Measurements from ENCODE around the gene ORAI2. TPM values are rescaled to one million over a fixed set of nuclear protein-coding genes. Genes with fewer than 3 reads are reported as not detected.

The ORAI2 gene
- total and polyA plus RNA-seq, 4 donors, result 7.6 to 48.9 (median 27.4) TPM

DNA sequence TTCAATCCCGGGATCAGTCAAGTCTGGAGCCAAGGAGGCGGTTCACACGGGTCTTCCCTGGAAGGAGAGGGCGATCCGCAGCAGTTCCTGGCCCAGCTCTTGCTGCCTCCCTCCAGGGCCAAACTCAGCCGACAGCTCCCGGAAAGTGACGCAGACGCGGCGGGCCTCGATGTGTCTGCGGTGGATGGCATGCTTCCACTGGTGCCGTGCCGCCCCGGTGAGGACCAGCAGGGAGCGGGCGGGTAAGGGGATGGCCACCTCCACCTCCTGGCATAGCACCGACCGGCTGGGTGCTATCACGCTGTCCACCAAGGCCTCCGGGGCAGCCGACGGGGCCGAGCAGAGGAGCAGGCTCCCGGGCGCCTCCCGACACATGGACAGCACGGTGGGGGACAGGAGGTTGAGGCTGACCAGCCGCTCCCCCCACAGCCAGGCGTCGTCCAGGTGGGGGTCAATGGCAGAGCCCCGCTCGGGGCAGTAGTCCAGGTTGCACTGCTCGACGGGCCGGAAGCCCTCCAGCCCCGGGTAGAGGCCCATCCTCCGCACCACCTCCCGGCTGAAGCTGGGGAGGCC, 24.1 kb downstream of the ORAI2 start:
- Histone ChIP-seq H3K4me1 (ENCODE audit: control insufficient read depth in 5 of 5, insufficient read depth in 5 of 5, low read length in 5 of 5) (no peaks in the 10 kb centered on the region), H3K9me3 (ENCODE audit: control insufficient read depth in 4 of 4, insufficient read depth in 3 of 4, low read length in 3 of 4) (no peaks in the 10 kb centered on the region), H3K27ac (ENCODE audit: low read depth in 1 of 2, low read length in 1 of 2) (no peak overlapping the region), H3K36me3 (ENCODE audit: control insufficient read depth in 4 of 4, insufficient read depth in 4 of 4, low read length in 4 of 4) (peaks cover 0 to 34% (median 13%) of the 10 kb centered on the region in 4 donors), H3K4me3 (no peak overlapping the region), H3K9ac (ENCODE audit: insufficient read depth in 1 of 2, low read length in 2 of 2) (no peak overlapping the region), H3K27me3 (ENCODE audit: control insufficient read depth in 3 of 3, insufficient read depth in 3 of 3, low read length in 2 of 3) (no peaks in the 10 kb centered on the region)
- no peak for ATAC-seq (ENCODE audit: insufficient read depth, low FRiP score)
- no peak for DNase-seq
- TF ChIP-seq, protein P1, sequence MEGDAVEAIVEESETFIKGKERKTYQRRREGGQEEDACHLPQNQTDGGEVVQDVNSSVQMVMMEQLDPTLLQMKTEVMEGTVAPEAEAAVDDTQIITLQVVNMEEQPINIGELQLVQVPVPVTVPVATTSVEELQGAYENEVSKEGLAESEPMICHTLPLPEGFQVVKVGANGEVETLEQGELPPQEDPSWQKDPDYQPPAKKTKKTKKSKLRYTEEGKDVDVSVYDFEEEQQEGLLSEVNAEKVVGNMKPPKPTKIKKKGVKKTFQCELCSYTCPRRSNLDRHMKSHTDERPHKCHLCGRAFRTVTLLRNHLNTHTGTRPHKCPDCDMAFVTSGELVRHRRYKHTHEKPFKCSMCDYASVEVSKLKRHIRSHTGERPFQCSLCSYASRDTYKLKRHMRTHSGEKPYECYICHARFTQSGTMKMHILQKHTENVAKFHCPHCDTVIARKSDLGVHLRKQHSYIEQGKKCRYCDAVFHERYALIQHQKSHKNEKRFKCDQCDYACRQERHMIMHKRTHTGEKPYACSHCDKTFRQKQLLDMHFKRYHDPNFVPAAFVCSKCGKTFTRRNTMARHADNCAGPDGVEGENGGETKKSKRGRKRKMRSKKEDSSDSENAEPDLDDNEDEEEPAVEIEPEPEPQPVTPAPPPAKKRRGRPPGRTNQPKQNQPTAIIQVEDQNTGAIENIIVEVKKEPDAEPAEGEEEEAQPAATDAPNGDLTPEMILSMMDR (IDR thresholded peaks at IDR 0.05; ENCODE audit: control extremely low read depth, extremely low read depth), result no peak
- 95 to 97% methylated on average over 40 of the region's 40 CpGs for WGBS, 2 donors

DNA sequence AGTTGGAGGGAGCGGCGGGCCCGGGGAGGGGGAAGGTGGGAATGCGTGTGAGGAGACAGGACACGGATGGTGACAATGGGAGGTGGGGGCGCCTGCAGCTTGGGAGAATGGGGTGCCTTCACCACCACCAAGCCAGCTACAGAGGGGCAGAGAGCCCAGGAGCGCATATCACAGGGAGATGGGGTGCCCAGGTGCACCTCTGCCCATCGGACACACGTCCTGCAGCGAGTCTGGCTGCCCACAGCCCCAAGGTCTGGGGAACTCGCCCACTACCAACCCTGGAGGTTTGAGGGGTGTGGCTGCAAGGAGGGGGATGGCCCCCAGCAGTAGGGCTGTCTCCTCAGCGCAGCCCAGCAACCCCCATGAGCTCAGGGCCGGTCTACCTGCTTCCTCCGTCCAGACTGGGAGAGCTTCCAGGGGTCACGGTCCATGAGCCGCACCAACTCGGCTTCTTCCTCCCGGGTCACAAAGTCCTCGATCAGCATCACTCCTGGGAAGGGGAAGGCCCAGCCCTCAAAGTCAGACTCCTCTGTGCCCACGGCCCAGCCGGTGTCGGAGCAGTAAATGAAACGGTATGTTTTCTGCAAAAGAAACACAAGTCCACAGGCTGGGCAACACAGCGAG, 26.0 kb downstream of the ORAI2 start:
- Histone ChIP-seq H3K9ac (ENCODE audit: insufficient read depth in 1 of 2, low read length in 2 of 2) (no peak overlapping the region), H3K27ac (ENCODE audit: low read depth in 1 of 2, low read length in 1 of 2) (no peak overlapping the region), H3K4me1 (ENCODE audit: control insufficient read depth in 5 of 5, insufficient read depth in 5 of 5, low read length in 5 of 5) (peaks cover 0 to 8% (median 4%) of the 10 kb centered on the region in 5 donors), H3K9me3 (ENCODE audit: control insufficient read depth in 4 of 4, insufficient read depth in 3 of 4, low read length in 3 of 4) (no peaks in the 10 kb centered on the region), H3K27me3 (ENCODE audit: control insufficient read depth in 3 of 3, insufficient read depth in 3 of 3, low read length in 2 of 3) (no peaks in the 10 kb centered on the region), H3K36me3 (ENCODE audit: control insufficient read depth in 4 of 4, insufficient read depth in 4 of 4, low read length in 4 of 4) (peaks cover 0 to 34% (median 13%) of the 10 kb centered on the region in 4 donors), H3K4me3 (no peak overlapping the region)
- WGBS, 2 donors, result 96 to 99% methylated on average over 22 to 24 of the region's 24 CpGs
- ATAC-seq (ENCODE audit: insufficient read depth, low FRiP score) (no peak), DNase-seq (no peak)
- TF ChIP-seq, protein P1 (IDR thresholded peaks at IDR 0.05; ENCODE audit: control extremely low read depth, extremely low read depth), result no peak

DNA sequence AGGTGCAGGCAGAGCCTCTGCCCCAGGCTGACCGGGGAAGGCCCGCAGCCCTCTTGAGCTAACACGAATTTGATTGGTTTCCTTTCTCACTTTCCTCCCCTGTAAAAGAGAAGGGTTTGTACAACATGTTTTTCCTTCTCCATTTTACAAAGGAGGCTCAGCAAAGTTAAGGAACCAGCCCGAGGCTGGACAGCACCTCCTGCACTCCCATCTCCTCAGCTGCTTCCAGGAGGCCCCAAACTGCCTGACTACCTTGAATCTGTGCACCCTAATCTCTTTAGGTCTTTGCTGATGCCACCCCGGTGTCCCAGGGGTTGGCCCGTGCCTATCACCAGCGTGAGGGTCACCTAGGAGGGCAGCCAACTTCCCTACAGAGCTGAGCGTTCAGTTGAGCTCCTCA, 27.1 kb downstream of the ORAI2 start:
- no peak overlapping the region for H3K4me3 ChIP-seq
- WGBS, 2 donors, result 80 to 81% methylated on average over 8 of the region's 8 CpGs
- H3K9me3 ChIP-seq (ENCODE audit: control insufficient read depth in 4 of 4, insufficient read depth in 3 of 4, low read length in 3 of 4), result no peaks in the 10 kb centered on the region
- ATAC-seq (ENCODE audit: insufficient read depth, low FRiP score), result no peak
- TF ChIP-seq, protein P1 (IDR thresholded peaks at IDR 0.05; ENCODE audit: control extremely low read depth, extremely low read depth), result no peak
- no peaks in the 10 kb centered on the region for H3K27me3 ChIP-seq (ENCODE audit: control insufficient read depth in 3 of 3, insufficient read depth in 3 of 3, low read length in 2 of 3)
- no peak overlapping the region for H3K9ac ChIP-seq (ENCODE audit: insufficient read depth in 1 of 2, low read length in 2 of 2)
- DNase-seq, result no peak
- peaks cover 0 to 30% (median 13%) of the 10 kb centered on the region in 4 donors for H3K36me3 ChIP-seq (ENCODE audit: control insufficient read depth in 4 of 4, insufficient read depth in 4 of 4, low read length in 4 of 4)
- H3K27ac ChIP-seq (ENCODE audit: low read depth in 1 of 2, low read length in 1 of 2), result no peak overlapping the region
- peaks cover 0 to 8% (median 4%) of the 10 kb centered on the region in 5 donors for H3K4me1 ChIP-seq (ENCODE audit: control insufficient read depth in 5 of 5, insufficient read depth in 5 of 5, low read length in 5 of 5)

Data from lung (tissue), 12 donors.